ENCODE measurements around the gene HTR3B.

The HTR3B gene

GRCh38 chr11:113991170-113991569, 86.6 kb downstream of the HTR3B start:
- H3K9ac ChIP-seq (ENCODE audit: low read length in 2 of 2) = no peak overlapping the region
- H3K27ac ChIP-seq (ENCODE audit: low read length) = no peak overlapping the region
- no peak overlapping the region for H3K4me3 ChIP-seq (ENCODE audit: low read length in 2 of 2)
- no peaks in the 10 kb centered on the region for H3K9me3 ChIP-seq (ENCODE audit: control insufficient read depth in 2 of 2, low read length in 2 of 2)
- no peaks in the 10 kb centered on the region for H3K36me3 ChIP-seq (ENCODE audit: control insufficient read depth in 2 of 2, insufficient read depth in 2 of 2, low read length in 2 of 2)
- no peaks in the 10 kb centered on the region for H3K4me1 ChIP-seq (ENCODE audit: control insufficient read depth, insufficient read depth, low read length)
- peaks cover 9 to 21% of the 10 kb centered on the region in 2 donors for H3K27me3 ChIP-seq (ENCODE audit: control insufficient read depth in 1 of 2, insufficient read depth in 2 of 2, low read length in 2 of 2)

- H3K4me1 ChIP-seq (ENCODE audit: control insufficient read depth, insufficient read depth, low read length) = no peaks in the 10 kb centered on the region
- no peak overlapping the region for H3K27ac ChIP-seq (ENCODE audit: low read length)
- no peaks in the 10 kb centered on the region for H3K9me3 ChIP-seq (ENCODE audit: control insufficient read depth in 2 of 2, low read length in 2 of 2)
- no peak overlapping the region for H3K9ac ChIP-seq (ENCODE audit: low read length in 2 of 2)
- H3K36me3 ChIP-seq (ENCODE audit: control insufficient read depth in 2 of 2, insufficient read depth in 2 of 2, low read length in 2 of 2) = no peaks in the 10 kb centered on the region
- peaks cover 9 to 19% of the 10 kb centered on the region in 2 donors for H3K27me3 ChIP-seq (ENCODE audit: control insufficient read depth in 1 of 2, insufficient read depth in 2 of 2, low read length in 2 of 2)
- no peak overlapping the region for H3K4me3 ChIP-seq (ENCODE audit: low read length in 2 of 2)
Measured at GRCh38 chr11:113991718-113992458, 87.3 kb downstream of the HTR3B start.

GRCh38 chr11:113992459-113993110, 88.0 kb downstream of the HTR3B start:
- no peak overlapping the region for H3K9ac ChIP-seq (ENCODE audit: low read length in 2 of 2)
- peaks cover 9 to 19% of the 10 kb centered on the region in 2 donors for H3K27me3 ChIP-seq (ENCODE audit: control insufficient read depth in 1 of 2, insufficient read depth in 2 of 2, low read length in 2 of 2)
- no peaks in the 10 kb centered on the region for H3K9me3 ChIP-seq (ENCODE audit: control insufficient read depth in 2 of 2, low read length in 2 of 2)
- no peak overlapping the region for H3K4me3 ChIP-seq (ENCODE audit: low read length in 2 of 2)
- H3K36me3 ChIP-seq (ENCODE audit: control insufficient read depth in 2 of 2, insufficient read depth in 2 of 2, low read length in 2 of 2) = no peaks in the 10 kb centered on the region
- H3K27ac ChIP-seq (ENCODE audit: low read length) = no peak overlapping the region
- H3K4me1 ChIP-seq (ENCODE audit: control insufficient read depth, insufficient read depth, low read length) = no peaks in the 10 kb centered on the region

- Histone ChIP-seq H3K27ac (ENCODE audit: low read length) (no peak overlapping the region), H3K9me3 (ENCODE audit: control insufficient read depth in 2 of 2, low read length in 2 of 2) (no peaks in the 10 kb centered on the region), H3K27me3 (ENCODE audit: control insufficient read depth in 1 of 2, insufficient read depth in 2 of 2, low read length in 2 of 2) (peaks cover 9 to 19% of the 10 kb centered on the region in 2 donors), H3K4me1 (ENCODE audit: control insufficient read depth, insufficient read depth, low read length) (no peaks in the 10 kb centered on the region), H3K4me3 (ENCODE audit: low read length in 2 of 2) (no peak overlapping the region), H3K9ac (ENCODE audit: low read length in 2 of 2) (no peak overlapping the region), H3K36me3 (ENCODE audit: control insufficient read depth in 2 of 2, insufficient read depth in 2 of 2, low read length in 2 of 2) (no peaks in the 10 kb centered on the region)
Measured at GRCh38 chr11:113994077-113994954, 89.7 kb downstream of the HTR3B start.

All from stomach smooth muscle (tissue), 2 donors.